ENCODE measurements around the gene PIGZ.

DNA sequence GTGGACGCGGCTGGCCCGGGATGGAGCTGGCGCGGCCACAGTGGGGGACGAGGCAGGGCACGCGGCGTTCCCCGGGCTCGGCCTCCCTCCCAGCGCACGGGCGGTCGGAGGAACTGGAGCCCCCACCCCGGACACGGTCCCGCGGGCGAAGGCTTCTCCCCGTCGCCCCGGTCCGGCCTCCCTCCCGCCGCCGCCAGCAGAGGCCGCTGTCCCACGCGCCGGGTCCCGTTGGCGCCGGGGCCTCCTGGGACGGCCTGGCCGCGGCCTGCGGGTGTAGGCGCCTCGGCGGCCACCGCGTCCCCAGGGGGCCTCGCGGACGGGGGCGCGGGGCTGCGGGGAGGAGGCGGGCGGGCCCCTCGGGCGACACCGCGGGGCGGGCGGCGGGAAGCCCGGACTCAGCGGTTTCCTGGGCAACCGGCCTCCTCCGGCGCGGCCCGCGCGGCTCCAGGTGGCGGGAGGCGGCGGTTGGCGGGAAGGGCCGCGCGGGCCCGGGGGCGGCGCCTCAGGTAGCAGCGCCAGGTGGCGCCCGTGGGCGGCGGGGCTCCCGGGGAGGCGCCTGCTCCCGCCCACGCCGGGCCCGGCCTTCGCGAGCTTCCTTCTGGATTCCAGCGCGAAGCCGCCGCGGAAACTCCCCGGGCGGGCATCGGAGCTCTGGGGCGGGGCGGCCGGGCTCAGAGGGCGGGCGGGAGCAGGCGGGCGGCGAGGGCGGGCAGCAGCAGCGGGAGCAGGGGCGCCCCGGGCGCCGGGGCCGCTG is 34.2 kb upstream of the PIGZ start:
- TF ChIP-seq GATA2 (IDR thresholded peaks at IDR 0.05; ENCODE audit: low read depth, low read length) (no peak), GATA3 (IDR thresholded peaks at IDR 0.05; ENCODE audit: low read depth, low read length) (no peak)
